NCI-H345 treated with DMSO at 0.1 percent for 48 hours (cell line): Measurements from ENCODE around the gene BCAS3.
"Not testable (repeated sequence)": the region's sequence is repeated elsewhere in the genome, so short reads cannot be mapped to it uniquely, and the experiment has no call there.

ENCODE experiments used
- DNase-seq: peaks from one replicate; lab custom pipeline; 2025; ENCODE audit not compliant: unreplicated experiment; lab: John Stamatoyannopoulos, UW

Gene BCAS3

DNA sequence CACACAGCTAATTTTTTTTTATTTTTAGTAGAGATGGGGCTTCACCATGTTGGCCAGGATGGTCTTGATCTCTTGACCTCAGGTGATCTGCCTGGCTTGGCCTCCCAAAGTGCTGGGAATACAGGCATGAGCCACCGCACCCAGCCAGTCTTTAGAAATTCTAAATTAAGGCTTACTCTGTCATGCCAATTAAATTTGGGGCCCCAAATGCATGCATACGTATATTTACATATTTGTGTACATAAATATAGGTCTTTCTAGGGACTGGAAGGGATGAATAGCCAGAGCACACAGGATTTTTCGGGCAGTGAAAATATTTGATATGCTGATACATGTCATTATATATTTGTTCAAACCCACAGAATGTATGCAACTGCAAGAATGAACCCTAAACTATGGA is 105.1 kb downstream of the BCAS3 start:
- DNase-seq, result no peak

DNA sequence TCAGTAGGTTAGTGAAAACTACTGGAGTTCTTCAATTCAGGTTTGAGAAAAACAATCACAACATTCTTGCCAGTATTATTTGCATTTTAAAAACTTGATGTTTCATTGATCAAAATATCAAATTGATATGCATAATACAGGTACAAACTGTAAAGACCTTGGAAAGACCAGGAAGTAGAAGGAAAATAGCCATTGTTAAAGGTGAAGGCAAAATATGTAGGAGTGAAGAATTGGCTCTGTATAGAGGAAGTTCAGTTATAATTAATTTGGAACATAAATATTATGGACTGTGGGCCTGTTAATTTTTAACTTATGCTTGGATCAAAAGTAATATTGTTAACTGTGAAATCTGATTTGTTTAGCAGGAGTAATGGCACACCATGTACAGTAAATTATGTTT is 112.6 kb downstream of the BCAS3 start:
- no peak for DNase-seq

DNA sequence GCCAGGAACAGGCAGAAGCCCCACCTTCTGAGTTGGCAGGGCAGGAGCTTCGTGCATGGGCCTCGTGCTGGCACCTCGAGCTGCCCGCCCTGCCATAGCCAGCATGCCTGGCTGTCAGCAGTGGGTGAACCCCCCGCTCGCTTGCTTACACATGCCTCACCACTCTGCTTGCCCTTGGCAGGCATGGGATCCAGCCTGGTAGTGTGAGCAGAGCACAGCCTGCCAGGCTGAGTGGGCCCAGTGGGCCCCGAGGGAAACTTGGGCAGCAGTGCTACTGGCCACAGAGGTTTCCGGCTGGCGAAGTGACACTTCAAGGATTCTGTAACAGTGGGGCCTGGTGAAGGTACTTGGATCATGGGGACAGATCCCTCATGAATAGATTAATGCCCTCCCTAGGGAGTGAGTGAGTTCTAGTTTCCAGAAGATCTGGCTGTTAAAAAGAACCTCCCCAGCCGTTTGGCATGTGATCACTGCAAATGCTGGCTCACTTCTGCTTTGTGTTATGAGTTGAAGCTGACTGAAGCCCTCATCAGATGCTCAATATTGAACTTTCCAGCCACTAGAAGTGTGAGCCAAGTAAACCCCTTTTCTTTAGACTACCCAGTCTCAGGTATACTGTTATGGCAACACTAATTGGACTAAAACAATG is 114.7 kb downstream of the BCAS3 start:
- no peak for DNase-seq

DNA sequence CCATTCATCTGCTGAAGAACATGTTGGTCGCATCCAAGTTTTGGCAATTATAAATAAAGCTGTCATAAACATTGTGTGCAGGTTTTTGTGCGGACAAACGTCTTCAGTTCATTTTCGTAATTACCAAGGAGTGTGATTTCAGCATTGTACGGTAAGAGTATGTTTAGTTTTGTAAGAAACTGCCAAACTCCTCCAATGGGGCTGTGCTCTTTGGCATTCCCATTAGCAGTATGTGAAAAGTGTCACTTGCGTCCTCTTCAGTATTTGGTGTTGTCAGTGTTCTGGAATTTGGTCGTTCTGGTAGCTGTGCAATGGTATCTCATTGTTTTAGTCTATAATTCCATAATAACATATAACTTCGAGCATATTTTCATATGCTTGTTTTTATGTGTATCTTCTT is 120.9 kb downstream of the BCAS3 start:
- no peak for DNase-seq

DNA sequence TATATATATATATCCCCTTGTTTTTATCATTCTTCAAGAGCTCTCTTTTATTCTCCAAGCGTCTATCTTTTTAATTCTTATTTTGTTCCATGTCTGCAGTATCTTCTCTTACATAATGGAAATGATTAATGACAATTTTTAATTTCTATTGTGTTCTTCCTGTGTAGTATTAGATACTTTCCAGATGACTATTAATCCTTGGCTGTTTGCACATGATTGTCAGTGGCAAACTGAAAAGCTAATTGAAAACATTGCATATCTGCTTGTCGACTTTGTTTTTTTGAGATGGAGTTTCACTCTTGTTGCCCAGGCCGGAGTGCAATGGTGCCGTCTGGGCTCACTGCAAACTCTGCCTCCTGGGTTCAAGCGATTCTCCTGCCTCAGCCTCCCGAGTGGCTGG is 124.7 kb downstream of the BCAS3 start:
- no peak for DNase-seq

DNA sequence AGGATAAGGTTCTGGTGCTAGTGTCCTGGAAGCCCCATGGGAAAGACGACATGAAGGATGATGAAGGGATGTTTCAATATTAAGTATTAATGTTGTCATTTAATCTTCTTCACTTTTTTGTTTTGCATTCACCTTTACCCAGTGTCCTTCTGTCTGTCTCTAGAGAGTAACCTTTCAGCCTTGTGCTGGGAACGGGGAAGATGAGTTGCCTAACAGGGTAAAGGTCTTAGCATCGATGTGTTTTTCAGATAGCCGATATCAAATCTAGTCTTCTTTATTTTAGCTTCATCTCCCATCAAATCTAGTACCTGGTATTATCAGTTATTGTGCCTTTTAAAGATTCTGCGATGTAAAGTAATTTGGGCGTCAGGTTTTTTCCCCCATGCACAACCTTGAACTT is 125.4 kb downstream of the BCAS3 start:
- no peak for DNase-seq

DNA sequence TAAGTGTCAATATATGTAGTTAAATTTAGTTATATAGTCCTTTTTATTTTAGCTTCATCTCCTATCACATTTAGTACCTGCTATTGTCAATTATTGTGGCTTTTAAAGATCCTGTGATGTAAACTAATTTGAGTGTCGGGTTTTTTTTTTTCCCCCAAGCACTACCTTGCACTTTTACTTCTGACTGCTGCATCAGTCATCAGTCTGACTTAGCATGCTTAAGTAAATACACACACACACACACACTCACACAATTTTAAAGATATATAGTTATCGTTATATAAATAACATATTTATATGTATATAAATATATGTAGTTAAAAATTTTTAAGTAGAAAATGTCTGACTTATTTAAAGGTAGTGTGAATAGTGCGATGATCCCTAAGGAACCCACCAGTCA is 127.2 kb downstream of the BCAS3 start:
- no peak for DNase-seq

DNA sequence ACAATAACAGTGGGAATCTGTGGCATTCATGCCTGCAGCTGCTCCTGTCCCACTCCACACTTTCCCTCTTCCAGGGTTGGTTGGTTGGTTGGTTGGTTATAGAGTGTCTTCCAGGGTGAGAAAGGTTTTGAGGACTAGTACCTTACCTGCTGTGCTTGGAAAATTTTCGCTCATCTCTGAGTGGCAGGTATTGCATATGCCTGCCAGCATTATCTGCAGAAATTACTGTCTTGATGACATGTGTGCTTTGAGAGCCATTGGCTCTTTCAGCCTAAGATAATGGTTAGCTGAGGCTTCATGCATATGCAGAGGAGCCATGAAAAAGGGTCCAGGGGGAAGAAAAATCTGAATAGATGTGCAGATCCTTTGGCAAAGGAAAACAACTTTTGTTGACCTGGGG is 131.8 kb downstream of the BCAS3 start:
- no peak for DNase-seq

DNA sequence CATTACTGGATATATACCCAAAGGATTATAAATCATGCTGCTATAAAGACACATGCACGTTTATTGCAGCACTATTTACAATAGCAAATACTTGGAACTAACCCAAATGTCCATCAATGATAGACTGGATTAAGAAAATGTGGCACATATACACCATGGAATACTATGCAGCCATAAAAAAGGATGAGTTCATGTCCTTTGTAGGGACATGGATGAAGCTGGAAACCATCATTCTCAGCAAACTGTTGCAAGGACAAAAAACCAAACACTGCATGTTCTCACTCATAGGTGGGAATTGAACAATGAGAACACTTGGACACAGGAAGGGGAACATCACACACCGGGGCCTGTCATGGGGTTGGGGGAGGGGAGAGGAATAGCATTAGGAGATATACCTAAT is 137.3 kb downstream of the BCAS3 start:
- DNase-seq, result not testable (repeated sequence)

DNA sequence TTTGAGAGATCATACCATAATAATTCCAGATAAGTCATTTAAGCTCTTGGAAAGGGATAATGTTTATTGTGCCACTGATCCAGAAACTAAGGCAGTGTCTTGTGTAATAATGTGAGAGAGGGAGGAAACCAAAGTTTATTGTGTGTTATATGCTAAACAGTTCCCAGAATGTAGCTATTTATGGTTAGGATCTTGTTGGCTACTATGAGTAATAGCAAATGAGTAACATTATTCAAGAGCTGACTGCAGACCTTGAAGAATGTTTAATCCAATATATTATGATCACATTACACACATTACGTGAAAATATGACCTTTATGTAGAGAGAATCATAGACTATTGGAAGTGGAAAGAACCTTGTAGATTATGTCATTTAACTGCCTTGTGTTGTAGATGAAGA is 139.5 kb downstream of the BCAS3 start:
- no peak for DNase-seq

DNA sequence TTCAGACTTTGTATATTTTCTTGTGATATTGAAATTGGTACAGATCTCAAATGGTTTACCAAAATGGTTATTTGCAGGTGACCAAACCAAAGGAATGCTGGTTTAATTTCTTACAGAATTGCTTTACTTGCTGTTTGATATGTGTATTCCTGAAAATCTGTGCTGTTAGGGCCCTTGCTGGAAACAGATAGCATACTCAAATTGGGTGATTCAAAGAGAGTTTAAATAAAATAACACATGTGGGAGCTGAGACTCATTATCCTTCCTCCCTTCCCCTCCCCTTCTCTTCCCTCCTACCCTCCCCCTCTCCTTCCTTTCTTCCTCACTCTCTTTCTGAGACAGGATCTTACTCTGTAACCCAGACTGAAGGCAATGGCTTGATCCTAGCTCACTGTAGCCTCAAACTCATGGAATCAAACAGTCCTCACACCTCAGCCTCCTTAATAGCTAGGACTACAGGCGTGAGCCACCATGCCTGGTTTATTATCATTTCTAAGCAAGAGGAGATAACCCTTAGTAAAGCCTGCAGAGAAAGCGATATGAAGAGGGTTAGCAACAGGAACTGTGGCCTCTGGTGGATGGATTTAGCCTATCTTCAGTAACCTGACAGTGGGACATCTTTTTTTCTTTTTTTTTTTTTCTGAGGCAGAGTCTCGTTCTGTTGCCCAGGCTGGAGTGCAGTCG is 141.9 kb downstream of the BCAS3 start:
- no peak for DNase-seq

DNA sequence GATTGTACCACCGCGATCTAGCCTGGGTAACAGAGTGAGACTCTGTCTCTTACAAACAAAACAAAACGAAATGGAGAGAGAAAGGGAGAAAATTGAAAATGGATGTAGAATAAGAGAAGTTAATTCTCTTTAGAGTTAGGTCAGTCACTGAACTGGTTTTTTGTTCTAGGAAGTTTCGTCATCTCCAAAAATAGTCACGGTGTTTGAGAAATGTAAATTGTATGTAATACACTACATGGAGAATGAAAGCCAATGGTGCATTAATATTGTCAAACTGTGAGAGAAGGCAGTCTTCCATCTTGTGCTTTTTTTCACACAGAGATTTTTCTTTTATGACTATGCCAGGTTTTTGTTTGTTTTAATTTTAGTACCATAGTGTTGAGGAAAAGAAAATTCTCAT is 145.9 kb downstream of the BCAS3 start:
- no peak for DNase-seq

DNA sequence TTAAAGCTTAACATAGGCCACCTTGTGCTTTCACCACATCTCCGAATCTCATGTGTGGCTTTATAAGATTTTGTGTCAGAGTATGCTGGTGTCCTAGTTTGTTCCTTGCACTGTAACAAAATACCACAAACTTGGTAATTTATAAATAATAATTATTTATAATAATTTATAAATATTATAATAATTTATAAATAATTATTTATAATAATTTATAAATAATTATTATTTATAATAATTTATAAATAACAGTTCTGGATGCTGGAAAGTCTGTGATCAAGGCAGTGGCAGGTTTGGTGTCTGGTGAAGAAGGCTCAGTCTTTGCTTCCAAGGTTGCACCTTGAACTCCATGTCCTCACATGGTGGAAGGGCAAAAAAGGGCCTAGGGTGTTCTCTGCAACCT is 147.7 kb downstream of the BCAS3 start:
- DNase-seq, result no peak

DNA sequence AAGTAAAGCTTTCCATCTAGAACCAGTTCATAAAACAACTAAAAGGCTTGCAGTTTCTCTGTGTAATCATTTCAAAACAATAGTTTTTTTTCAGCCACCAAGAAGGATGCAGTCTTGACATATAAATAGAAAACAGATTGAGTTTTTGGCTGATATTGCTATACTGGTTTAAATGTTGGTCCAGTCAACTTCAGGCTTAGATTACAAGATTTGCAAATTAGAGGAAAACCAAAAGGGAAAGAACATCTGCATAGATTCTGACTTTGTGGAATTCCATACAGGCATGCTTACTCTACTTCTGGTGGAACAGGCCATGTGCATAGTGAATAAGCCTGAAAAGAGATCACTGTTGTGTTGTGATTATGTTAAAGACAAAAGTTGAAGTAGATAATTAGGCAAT is 150.3 kb downstream of the BCAS3 start:
- no peak for DNase-seq

DNA sequence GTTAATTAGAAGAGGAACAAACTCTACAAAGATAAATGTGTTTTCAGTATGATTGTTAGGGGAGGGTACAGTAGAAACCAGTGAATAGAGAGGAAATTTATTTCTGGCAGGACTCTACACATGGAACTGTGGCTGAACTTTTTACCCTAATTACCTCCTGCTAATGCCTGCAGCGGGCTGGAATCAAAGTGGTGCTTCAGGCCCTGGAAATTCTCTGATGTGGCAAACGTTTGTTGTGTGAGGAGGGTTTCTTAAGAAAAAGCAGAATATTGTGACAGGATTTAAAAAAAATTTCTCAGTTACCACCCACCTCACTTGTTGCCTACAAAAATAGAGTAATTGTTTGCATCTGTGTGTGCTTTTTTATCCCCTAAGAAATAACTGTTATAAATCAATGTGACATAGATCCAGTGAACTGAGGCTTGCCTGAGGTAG is 154.5 kb downstream of the BCAS3 start:
- DNase-seq, result no peak

DNA sequence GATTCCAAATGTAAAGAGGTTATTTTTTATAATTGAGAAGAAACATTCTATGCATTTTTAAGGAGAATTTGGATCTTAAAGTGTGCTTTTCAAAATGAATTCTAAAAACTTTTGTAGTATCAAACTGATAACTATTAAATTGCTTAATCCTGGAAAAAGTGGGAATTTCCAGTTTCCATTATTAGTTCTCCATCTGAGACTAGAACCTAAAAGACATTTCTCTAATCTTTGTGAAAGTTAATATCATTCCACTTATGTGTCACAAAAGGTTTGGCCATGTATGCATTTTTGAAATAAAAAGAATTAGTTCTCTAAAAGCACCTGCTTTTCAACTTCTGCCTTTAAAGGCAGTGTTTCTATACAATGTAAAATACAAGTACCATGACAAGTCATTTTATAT is 155.0 kb downstream of the BCAS3 start:
- DNase-seq, result no peak

DNA sequence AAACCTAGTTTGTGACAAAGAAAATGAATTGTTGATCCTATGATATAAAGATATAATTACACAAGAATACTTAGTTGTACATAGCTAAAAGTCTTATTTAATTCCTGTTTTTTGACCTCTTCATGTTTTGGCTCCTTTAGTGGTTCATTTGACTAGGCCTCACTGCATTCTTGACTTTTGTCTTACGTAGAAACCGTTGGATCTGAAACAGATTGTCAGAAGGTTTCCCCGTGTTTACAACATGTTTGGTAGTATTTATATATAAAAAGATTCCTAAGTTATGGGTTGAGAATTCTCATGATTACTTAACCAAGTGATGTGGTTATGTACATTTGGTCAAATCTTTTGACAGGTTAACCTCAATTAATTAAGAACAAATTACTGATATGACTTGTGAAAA is 162.8 kb downstream of the BCAS3 start:
- DNase-seq, result no peak

DNA sequence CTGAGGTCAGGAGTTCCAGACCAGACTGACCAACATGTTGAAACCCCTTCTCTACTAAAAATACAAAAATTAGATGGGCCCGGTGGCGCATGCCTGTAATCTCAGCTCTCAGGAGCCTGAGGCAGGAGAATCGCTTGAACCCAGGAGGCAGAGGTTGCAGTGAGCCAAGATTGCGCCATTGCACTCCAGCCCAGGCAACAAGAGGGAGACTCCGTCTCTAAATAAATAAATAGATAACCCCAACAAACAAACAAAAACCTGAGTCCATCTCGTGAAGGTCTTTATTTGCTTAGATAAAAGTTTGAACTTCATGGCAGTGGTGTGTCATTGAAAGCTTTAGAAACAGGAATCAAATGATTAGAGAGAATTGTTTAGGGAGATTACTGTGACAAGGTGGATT is 167.4 kb downstream of the BCAS3 start:
- DNase-seq, result no peak

DNA sequence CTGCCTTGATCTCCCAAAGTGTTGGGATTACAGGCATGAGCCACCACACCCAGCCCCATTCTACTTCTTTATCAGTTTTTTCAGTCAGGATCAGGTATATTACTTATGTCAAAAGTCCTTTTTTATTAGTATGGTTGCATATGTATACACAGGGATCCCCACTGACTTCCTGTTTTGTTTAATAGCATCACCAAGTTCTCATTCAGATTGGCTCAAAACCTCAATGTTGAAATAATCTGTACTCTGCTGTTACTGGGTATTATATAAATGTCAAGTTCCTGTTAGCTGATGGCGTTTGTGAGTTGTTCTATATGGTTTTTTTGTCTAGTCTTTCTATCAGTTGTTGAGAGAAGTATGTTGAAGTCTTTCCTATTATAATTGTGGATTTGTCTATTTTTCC is 168.5 kb downstream of the BCAS3 start:
- DNase-seq, result no peak

DNA sequence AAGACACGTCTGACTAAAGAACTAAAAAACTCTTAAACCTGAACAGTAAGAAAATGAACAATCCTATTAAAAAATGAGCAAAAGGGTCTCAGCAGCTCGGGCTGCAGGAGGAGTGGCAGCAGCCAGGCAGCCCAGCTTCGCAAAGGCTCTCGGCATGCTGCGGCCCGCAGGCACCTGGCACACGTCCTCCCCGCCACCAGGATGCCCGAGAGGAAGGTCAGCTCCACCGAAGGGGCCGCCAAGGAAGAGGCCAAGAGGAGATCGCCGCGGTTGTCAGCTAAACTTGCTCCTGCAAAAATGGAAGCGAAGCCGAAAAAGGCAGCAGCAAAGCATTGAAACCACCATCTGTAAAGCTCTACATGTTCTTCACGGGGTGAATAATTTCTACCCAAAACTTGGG is 173.5 kb downstream of the BCAS3 start:
- no peak for DNase-seq

DNA sequence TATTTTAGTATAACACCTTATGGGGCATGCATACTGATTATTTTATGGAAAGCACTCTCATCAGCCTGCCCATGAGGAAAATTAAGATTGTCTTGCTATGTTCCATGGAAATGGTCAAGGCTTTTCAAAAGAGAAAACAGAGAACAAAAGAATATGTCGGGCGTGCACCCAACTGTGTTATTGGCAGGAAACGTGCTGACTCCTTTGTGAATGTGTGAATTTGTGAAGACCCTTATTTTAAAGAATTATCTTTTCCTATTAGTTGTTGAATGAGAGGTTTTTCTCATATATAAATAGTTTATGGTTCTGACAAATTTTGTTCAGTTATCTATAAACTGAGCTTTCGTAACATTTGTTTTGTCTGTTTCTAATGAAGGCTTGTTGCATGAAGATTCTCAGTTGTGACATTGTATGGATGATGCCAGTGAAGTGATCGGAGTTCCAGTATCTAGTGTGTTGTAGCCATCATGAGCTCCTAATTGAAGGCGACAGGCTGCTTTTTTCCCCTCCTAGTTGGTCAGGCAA is 180.0 kb downstream of the BCAS3 start:
- no peak for DNase-seq

DNA sequence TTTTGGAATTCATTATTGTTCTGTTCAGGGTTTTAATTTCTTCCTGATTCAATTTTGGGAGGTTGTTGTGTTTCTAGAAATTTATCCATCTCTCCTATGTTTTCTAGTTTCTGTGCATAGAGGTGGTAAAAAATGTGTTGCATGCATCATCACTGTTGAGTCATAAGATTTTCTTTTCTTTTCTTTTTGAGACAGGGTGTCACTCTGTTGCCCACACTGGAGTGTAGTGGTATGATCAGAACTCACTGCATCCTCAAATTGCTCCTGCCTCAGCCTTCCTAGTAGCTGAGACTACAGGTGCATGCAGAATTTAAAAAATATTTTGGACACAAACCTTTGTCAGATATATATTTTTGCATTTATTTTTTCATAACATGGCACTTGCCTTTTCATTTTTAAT is 184.8 kb downstream of the BCAS3 start:
- DNase-seq, result no peak
